GM18526 (cell line): ENCODE data around the gene NDUFB11.
A peak's percentile ranks its signal among the peaks of the same experiment; 100 is the strongest.

Experiments used
- POLR2A ChIP-seq: IDR thresholded peaks from 3 replicates; pipeline ENCODE4 v1.6.1; 2011; ENCODE audit not compliant: insufficient read length; ENCODE audit errors: extremely low read depth

The NDUFB11 gene

DNA sequence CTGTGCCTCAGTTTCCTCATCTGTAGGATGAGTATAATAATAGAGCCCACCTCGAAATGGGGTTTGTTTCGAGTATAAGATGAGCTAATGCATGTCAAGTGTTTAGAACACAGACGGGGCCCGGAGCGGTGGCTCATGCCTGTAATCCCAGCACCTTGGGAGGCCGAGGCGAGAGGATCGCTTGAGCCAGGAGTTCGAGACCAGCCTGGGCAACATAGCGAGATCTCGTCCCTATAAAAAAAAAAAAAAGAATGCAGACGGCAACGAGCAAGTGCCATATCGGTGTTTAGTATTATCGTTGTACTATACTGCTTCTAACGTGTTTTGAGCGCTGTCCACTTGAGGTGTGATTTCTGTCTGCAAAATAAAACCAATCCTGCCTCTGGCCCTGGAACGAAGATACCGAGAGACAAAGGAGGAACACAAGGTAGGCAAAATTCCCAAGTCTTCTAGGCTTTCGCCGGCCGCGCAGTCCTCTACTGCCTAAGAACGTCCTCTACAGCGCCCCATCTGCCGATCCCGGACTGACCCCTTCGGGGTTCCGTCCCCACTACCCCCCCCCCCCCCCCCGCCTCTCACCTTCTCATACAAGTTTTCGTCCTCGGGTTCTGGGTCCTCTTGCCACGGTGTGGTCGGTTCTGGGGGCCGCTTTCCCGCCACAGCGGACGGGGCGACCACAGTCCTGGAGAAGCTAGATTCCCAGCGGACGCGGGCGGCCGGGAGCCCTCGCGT, 442 bp downstream of the NDUFB11 start:
- TF ChIP-seq POLR2A = no peak

GRCh38 chrX:47138171-47138570, 6.3 kb downstream of the NDUFB11 start:
- no peak for TF ChIP-seq POLR2A

- TF ChIP-seq POLR2A = no peak
Measured at GRCh38 chrX:47133493-47133892, 11.0 kb downstream of the NDUFB11 start.

DNA sequence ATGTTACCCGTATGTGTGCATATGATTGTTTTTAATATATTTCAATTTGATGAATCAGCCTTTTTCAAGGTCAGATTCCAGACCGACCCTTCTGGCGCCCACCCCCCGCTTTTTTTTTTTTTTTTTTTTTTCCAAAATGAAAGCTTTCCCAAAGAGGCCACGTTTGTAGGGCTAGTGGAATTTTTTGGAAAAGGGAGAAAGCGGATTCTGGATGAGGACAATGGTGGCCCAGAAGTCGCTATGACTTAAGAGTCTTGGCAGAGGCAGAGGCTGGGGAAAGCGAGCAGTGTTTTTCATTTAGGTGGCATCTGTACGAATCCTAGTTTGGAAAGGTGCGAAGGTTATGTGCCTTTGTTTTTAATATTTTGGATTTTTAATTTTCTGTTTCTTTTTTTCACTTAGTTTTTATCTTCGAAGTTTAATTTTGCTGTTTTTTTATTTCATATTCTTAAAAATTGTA, 14.6 kb downstream of the NDUFB11 start:
- TF ChIP-seq POLR2A = no peak

- peak; percentile 67 for TF ChIP-seq POLR2A
Measured at GRCh38 chrX:47129157-47129898, 15.2 kb downstream of the NDUFB11 start.

DNA sequence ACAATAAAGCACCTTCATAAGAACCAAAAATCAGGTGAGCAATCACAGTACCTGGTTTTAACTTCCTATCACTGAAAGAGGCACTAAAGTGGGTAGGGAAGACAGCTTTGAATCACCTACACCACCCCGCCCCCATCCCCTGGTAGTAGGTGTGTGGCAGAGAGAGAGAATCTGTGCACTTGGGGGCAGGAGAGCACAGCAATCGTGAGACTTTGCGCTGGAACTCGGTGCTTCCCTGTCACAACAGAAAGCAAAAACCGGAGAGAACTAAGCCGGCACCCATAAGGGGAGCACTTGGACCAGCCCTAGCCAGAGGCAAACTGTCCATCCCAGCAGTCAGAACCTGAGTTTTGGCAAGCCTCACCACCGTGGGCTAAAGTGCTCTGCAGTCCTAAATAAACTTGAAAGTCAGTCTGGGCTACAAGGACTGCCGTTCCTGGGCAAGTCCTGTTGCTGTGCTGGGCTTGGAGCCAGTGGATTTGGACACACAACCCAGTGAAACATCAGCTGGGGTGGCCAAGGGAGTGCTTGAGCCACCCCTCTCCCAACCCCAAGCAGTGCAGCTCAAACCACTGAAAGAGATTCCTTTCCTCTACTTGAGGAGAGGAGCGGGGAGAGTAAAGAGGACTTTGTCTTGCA, 32.1 kb downstream of the NDUFB11 start:
- no peak for TF ChIP-seq POLR2A

DNA sequence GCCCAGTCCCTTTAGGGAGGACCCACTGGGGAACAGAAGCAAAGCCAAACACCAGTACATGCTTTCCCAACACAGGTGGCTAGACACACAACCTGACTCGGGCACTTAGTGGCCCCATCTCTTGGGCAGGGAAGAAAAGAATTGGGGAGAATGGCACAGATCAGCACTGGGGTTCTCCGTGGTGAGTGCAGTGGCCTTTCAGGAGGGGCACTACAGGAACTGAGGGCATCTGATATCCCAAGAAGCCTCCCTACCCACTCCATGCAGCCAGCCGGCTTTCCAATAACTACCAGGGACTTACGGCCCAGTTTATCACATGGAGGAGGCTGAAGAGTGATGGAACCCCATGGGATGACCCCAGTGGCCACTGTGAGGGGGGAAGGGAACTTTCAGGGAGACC, 43.3 kb downstream of the NDUFB11 start:
- TF ChIP-seq POLR2A = no peak

- no peak for TF ChIP-seq POLR2A
Measured at GRCh38 chrX:47098338-47099094, 46.0 kb downstream of the NDUFB11 start.

- TF ChIP-seq POLR2A = no peak
Measured at GRCh38 chrX:47097018-47097417, 47.5 kb downstream of the NDUFB11 start.

GRCh38 chrX:47093860-47094259, 50.6 kb downstream of the NDUFB11 start:
- TF ChIP-seq POLR2A = no peak

DNA sequence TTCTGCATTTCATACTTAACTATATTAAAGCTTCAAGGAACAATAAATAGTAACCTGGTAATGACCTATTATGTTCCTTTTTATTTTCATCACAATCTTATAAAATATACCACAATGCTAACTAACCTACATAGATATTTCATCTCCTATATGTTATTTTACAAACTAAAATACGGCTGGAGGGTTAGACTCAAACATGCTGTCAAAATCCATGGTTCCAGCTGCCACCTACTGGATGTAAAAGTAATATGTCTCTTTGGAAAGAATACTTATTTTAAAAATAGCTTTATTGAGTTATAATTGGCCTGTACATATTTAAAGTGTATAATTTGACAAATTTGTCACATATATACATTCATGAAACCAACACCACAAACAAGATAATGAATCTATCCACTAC, 51.3 kb downstream of the NDUFB11 start:
- no peak for TF ChIP-seq POLR2A
